Esophagus muscularis mucosa (tissue), 4 donors: ENCODE results near the gene SEMA6D. TPM values are rescaled to one million over a fixed set of nuclear protein-coding genes. Genes with fewer than 3 reads are reported as not detected.

Experiments used
- DNase-seq: peaks from one replicate; pipeline ENCODE4 v3.0.0-alpha.2; 2017; ENCODE audit errors: extremely low spot score
- H3K27ac ChIP-seq, 4 donors: fragments of 200-600 bp; sonication (generic); replicated peaks in 1 of 4; 1 replicate in 3 of 4; 2 replicates in 1 of 4; pipeline ENCODE4 v1.5.1; 2016 to 2019; ENCODE audit warnings: mild to moderate bottlenecking in 1 of 4
- H3K27me3 ChIP-seq, 4 donors: fragments of 200-600 bp; sonication (generic); one replicate each; pipeline versions ENCODE4 v1.5.1 to v1.6.0; 2016 to 2019
- H3K36me3 ChIP-seq, 4 donors: fragments of 200-600 bp; sonication (generic); one replicate each; pipeline ENCODE4 v1.5.1; 2016 to 2019
- H3K4me1 ChIP-seq, 4 donors: fragments of 200-600 bp; sonication (generic); one replicate each; pipeline ENCODE4 v1.5.1; 2016 to 2019
- H3K4me3 ChIP-seq, 4 donors: fragments of 200-600 bp; sonication (generic); 1 replicate in 2 of 4; 2 replicates in 2 of 4; pipeline ENCODE4 v1.5.1; 2016 to 2019; ENCODE audit warnings: mild to moderate bottlenecking in 4 of 4, moderate library complexity in 1 of 4
- H3K9me3 ChIP-seq, 4 donors: fragments of 200-600 bp; sonication (generic); 1 replicate in 3 of 4; 2 replicates in 1 of 4; pipeline ENCODE4 v1.5.1; 2016 to 2019
- CTCF ChIP-seq, 3 experiments: fragments of 200-600 bp in 2 of 3; fragments of 450-650 bp in 1 of 3; sonication (generic) in 2 of 3; IDR thresholded peaks; one replicate each; pipeline ENCODE4 v1.5.1; 2017 to 2019; ENCODE audit warnings: antibody characterized with exemption in 3 of 3, mild to moderate bottlenecking in 2 of 3, moderate library complexity in 1 of 3
- EP300 ChIP-seq: sonication (generic); formaldehyde crosslinking; IDR thresholded peaks from one replicate; pipeline ENCODE4 v1.6.1; 2017; ENCODE audit warnings: antibody characterized with exemption
- POLR2A ChIP-seq: fragments of 450-650 bp; IDR thresholded peaks from one replicate; pipeline ENCODE4 v1.6.1; 2017; ENCODE audit warnings: antibody characterized with exemption, moderate library complexity, mild to moderate bottlenecking, low read depth
- POLR2AphosphoS5 ChIP-seq, 2 donors: sonication (generic); formaldehyde crosslinking; IDR thresholded peaks; one replicate each; pipeline ENCODE4 v1.6.1; 2017; ENCODE audit warnings: antibody characterized with exemption in 2 of 2
- WGBS: methylation state at CpG from one replicate; pipeline ENCODE4 v1.1.5; 2018; 5-methylcytosine and 5-hydroxymethylcytosine counted together
- intact Hi-C: fragments of 100-400 bp; cut with DNase I; formaldehyde crosslinking; loops from one replicate; pipeline ENCODE4 v1.15.1; 2023
- total RNA-seq, 4 donors: library from RNA; depleted of rRNA; stranded (reverse); fragments of >200 nt; gene quantifications; one replicate each; pipeline versions ENCODE4 v1.1.0 to v1.2.1, GENCODE V29; 2016

The SEMA6D gene
- total RNA-seq, 4 donors from 2014 or later, result 2.1 to 5.2 (median 3.8) TPM

- Histone ChIP-seq H3K4me1 (peaks cover 20 to 43% (median 37%) of the 10 kb centered on the region in 4 donors), H3K9me3 (no peaks in the 10 kb centered on the region), H3K27ac (peak overlapping the region in 1 of 4 donors; percentile 87), H3K36me3 (no peaks in the 10 kb centered on the region), H3K4me3 (no peak overlapping the region), H3K27me3 (peaks cover 0 to 7% (median 0%) of the 10 kb centered on the region in 4 donors)
- 87% methylated on average over 7 of the region's 7 CpGs for WGBS
- TF ChIP-seq POLR2AphosphoS5 (IDR thresholded peaks at IDR 0.05) (no peak), EP300 (no peak), POLR2A (no peak), CTCF (IDR thresholded peaks at IDR 0.05) (no peak)
- intact Hi-C loops, result loop anchor here (10.0 kb wide), 1 partner anchor 521 kb away; no protein-coding TSS in a partner anchor
- no peak for DNase-seq
Observed at GRCh38 chr15:47715402-47715801, 1.9 kb upstream of the SEMA6D start.

- Histone ChIP-seq H3K9me3 (no peaks in the 10 kb centered on the region), H3K27me3 (peaks cover 0 to 7% (median 0%) of the 10 kb centered on the region in 4 donors), H3K4me3 (peak overlapping the region in 3 of 4 donors; percentile 61 to 81 (median 73)), H3K4me1 (peaks cover 22 to 49% (median 41%) of the 10 kb centered on the region in 4 donors), H3K27ac (peak overlapping the region; percentile 15 to 89 (median 82)), H3K36me3 (no peaks in the 10 kb centered on the region)
- 18% methylated on average over 6 of the region's 6 CpGs for WGBS
- intact Hi-C loops, result loop anchor here (10.0 kb wide), 1 partner anchor 521 kb away; no protein-coding TSS in a partner anchor
- DNase-seq, result no peak
- TF ChIP-seq POLR2AphosphoS5 (IDR thresholded peaks at IDR 0.05) (no peak), EP300 (no peak), CTCF (IDR thresholded peaks at IDR 0.05) (no peak), POLR2A (no peak)
Observed at GRCh38 chr15:47715856-47716445, 1.4 kb upstream of the SEMA6D start.

GRCh38 chr15:47716516-47716915 lies 789 bp upstream of the SEMA6D start:
- intact Hi-C loops, result loop anchor here (10.0 kb wide), 1 partner anchor 522 kb away; no protein-coding TSS in a partner anchor
- Histone ChIP-seq H3K4me1 (peaks cover 22 to 54% (median 42%) of the 10 kb centered on the region in 4 donors), H3K9me3 (no peaks in the 10 kb centered on the region), H3K27ac (peak overlapping the region; percentile 64 to 89 (median 82)), H3K36me3 (no peaks in the 10 kb centered on the region), H3K4me3 (peak overlapping the region; percentile 61 to 81 (median 70)), H3K27me3 (peaks cover 0 to 7% (median 0%) of the 10 kb centered on the region in 4 donors)
- WGBS, result 37% methylated on average over 2 of the region's 2 CpGs
- no peak for TF ChIP-seq POLR2AphosphoS5 (IDR thresholded peaks at IDR 0.05)
- TF ChIP-seq CTCF (IDR thresholded peaks at IDR 0.05), result no peak
- no peak for TF ChIP-seq POLR2A
- TF ChIP-seq EP300, result no peak
- DNase-seq, result no peak

- intact Hi-C loops, result loop anchor here (10.0 kb wide), 1 partner anchor 524 kb away; no protein-coding TSS in a partner anchor
- peaks cover 22 to 63% (median 45%) of the 10 kb centered on the region in 4 donors for H3K4me1 ChIP-seq
- 1% methylated on average over 48 of the region's 48 CpGs for WGBS
Observed at GRCh38 chr15:47718497-47719437, 1.5 kb downstream of the SEMA6D start.

More at GRCh38 chr15:47718497-47719437, 1.5 kb downstream of the SEMA6D start:
- Histone ChIP-seq H3K4me3 (peak overlapping the region; percentile 61 to 81 (median 70)), H3K27me3 (peaks cover 0 to 7% (median 0%) of the 10 kb centered on the region in 4 donors), H3K9me3 (no peaks in the 10 kb centered on the region), H3K27ac (peak overlapping the region; percentile 64 to 89 (median 82)), H3K36me3 (no peaks in the 10 kb centered on the region)
- TF ChIP-seq POLR2AphosphoS5 (IDR thresholded peaks at IDR 0.05) (peak; percentile 27 to 35), CTCF (IDR thresholded peaks at IDR 0.05) (no peak), EP300 (no peak)
- DNase-seq, result no peak
